ENCODE results near the gene ZDHHC14.

The ZDHHC14 gene

GRCh38 chr6:157533048-157533871 lies 152.3 kb downstream of the ZDHHC14 start:
- Histone ChIP-seq H3K23ac (ENCODE audit: low read length) (no peak overlapping the region), H4K5ac (ENCODE audit: low read length) (no peak overlapping the region), H2BK5ac (ENCODE audit: low read length) (no peak overlapping the region), H3K4me2 (ENCODE audit: low read length) (no peak overlapping the region), H3K4me1 (ENCODE audit: control insufficient read depth, low read depth, low read length) (peaks cover 12% of the 10 kb centered on the region), H3K79me2 (ENCODE audit: control insufficient read depth, insufficient read depth, low read length) (no peaks in the 10 kb centered on the region), H3K36me3 (ENCODE audit: control insufficient read depth, insufficient read depth, low read length) (no peaks in the 10 kb centered on the region), H3K4ac (ENCODE audit: low read depth, low read length) (no peak overlapping the region), H3K4me3 (ENCODE audit: low read length) (no peak overlapping the region), H3K27me3 (ENCODE audit: insufficient read depth, low read length, poor library complexity) (no peaks in the 10 kb centered on the region), H3K9ac (ENCODE audit: low read length) (no peak overlapping the region), H3K18ac (ENCODE audit: low read length) (no peak overlapping the region), H2AK5ac (ENCODE audit: low read length) (no peak overlapping the region), H3K56ac (ENCODE audit: low read length) (no peak overlapping the region), H2BK15ac (replicated peaks; ENCODE audit: low read depth) (no peak overlapping the region), H3K79me1 (ENCODE audit: low read length) (no peaks in the 10 kb centered on the region), H2BK120ac (ENCODE audit: low read depth, low read length) (no peak overlapping the region), H4K8ac (ENCODE audit: low read depth, low read length) (no peak overlapping the region), H3K27ac (ENCODE audit: low read depth, low read length) (no peak overlapping the region)
- no CpG with 5 or more reads among the region's 9 CpGs for WGBS (ENCODE audit: extremely low coverage, insufficient coverage, low lambda C conversion rate)
- peak; percentile 52 for DNase-seq

DNA sequence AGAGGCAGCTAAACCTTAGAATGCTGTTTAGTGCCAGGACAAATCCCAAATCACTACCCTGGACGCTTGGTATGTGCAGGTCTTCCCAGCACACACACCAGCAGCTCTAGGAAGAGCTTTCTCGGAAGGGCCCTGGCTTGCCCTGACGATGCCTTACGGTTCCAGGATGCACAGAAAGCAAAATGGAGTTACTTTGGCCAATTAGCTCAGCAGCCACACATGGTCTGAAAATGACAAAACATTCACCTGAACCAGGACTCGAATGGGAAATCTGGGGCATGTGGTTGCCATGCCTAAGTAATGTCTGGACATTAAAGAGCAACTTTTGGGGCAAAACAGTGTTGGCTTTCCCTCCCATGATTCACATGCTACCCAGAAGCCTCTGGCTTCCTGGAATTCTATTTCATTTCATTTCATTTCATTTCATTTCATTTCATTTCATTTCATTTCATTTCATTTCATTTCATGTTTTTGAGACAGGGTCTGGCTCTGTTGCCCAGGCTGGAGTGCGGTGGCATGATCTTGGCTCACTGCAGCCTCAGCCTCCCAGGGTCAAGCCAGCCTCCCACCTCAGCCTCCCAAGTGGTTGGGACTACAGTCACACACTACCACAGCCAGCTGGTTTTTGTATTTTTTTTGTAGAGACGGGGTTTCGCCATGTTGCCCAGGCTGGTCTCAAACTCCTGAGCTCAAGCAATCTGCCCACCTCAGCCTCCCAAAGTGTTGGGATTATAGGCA lies 153.3 kb downstream of the ZDHHC14 start:
- Histone ChIP-seq H3K9ac (ENCODE audit: low read length) (no peak overlapping the region), H3K56ac (ENCODE audit: low read length) (no peak overlapping the region), H4K8ac (ENCODE audit: low read depth, low read length) (no peak overlapping the region), H2BK120ac (ENCODE audit: low read depth, low read length) (no peak overlapping the region), H2BK15ac (replicated peaks; ENCODE audit: low read depth) (no peak overlapping the region), H4K5ac (ENCODE audit: low read length) (no peak overlapping the region), H3K4me1 (ENCODE audit: control insufficient read depth, low read depth, low read length) (peaks cover 12% of the 10 kb centered on the region), H3K18ac (ENCODE audit: low read length) (no peak overlapping the region), H3K23ac (ENCODE audit: low read length) (no peak overlapping the region), H3K36me3 (ENCODE audit: control insufficient read depth, insufficient read depth, low read length) (no peaks in the 10 kb centered on the region), H3K4me3 (ENCODE audit: low read length) (no peak overlapping the region), H3K4ac (ENCODE audit: low read depth, low read length) (no peak overlapping the region), H3K27ac (ENCODE audit: low read depth, low read length) (no peak overlapping the region), H3K79me1 (ENCODE audit: low read length) (no peaks in the 10 kb centered on the region), H3K79me2 (ENCODE audit: control insufficient read depth, insufficient read depth, low read length) (no peaks in the 10 kb centered on the region), H2BK5ac (ENCODE audit: low read length) (no peak overlapping the region), H2AK5ac (ENCODE audit: low read length) (no peak overlapping the region), H3K27me3 (ENCODE audit: insufficient read depth, low read length, poor library complexity) (no peaks in the 10 kb centered on the region), H3K4me2 (ENCODE audit: low read length) (no peak overlapping the region)
- DNase-seq, result no peak
- WGBS (ENCODE audit: extremely low coverage, insufficient coverage, low lambda C conversion rate), result no CpG with 5 or more reads among the region's 8 CpGs

DNA sequence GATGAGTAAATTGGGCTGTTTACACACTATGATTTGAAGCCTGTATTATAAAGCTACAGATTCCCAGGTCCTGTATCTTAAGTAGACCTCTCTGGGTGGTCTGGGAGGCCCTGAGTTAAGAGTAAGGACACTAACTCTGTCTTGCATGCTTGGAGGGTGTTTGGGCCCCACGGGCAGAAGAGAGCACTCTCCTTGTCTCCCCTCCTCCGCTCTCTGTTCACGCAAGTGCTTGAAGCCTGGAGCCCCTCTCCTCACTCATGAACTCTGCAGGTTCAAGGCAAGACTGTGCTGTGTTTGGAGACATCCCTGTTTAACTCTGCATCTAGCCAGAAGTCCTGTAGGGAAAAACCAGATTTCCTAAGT lies 154.0 kb downstream of the ZDHHC14 start:
- Histone ChIP-seq H3K4me3 (ENCODE audit: low read length) (no peak overlapping the region), H3K9ac (ENCODE audit: low read length) (no peak overlapping the region), H3K23ac (ENCODE audit: low read length) (no peak overlapping the region), H3K18ac (ENCODE audit: low read length) (no peak overlapping the region), H3K79me1 (ENCODE audit: low read length) (no peaks in the 10 kb centered on the region), H2BK120ac (ENCODE audit: low read depth, low read length) (no peak overlapping the region), H2AK5ac (ENCODE audit: low read length) (no peak overlapping the region), H2BK5ac (ENCODE audit: low read length) (no peak overlapping the region), H2BK15ac (replicated peaks; ENCODE audit: low read depth) (no peak overlapping the region), H3K4me2 (ENCODE audit: low read length) (no peak overlapping the region), H3K4ac (ENCODE audit: low read depth, low read length) (no peak overlapping the region), H4K5ac (ENCODE audit: low read length) (no peak overlapping the region), H3K27me3 (ENCODE audit: insufficient read depth, low read length, poor library complexity) (no peaks in the 10 kb centered on the region), H3K56ac (ENCODE audit: low read length) (no peak overlapping the region), H3K79me2 (ENCODE audit: control insufficient read depth, insufficient read depth, low read length) (no peaks in the 10 kb centered on the region), H4K8ac (ENCODE audit: low read depth, low read length) (no peak overlapping the region), H3K27ac (ENCODE audit: low read depth, low read length) (no peak overlapping the region), H3K4me1 (ENCODE audit: control insufficient read depth, low read depth, low read length) (peaks cover 12% of the 10 kb centered on the region), H3K36me3 (ENCODE audit: control insufficient read depth, insufficient read depth, low read length) (no peaks in the 10 kb centered on the region)
- WGBS (ENCODE audit: extremely low coverage, insufficient coverage, low lambda C conversion rate), result no CpG with 5 or more reads among the region's 3 CpGs
- no peak for DNase-seq

DNA sequence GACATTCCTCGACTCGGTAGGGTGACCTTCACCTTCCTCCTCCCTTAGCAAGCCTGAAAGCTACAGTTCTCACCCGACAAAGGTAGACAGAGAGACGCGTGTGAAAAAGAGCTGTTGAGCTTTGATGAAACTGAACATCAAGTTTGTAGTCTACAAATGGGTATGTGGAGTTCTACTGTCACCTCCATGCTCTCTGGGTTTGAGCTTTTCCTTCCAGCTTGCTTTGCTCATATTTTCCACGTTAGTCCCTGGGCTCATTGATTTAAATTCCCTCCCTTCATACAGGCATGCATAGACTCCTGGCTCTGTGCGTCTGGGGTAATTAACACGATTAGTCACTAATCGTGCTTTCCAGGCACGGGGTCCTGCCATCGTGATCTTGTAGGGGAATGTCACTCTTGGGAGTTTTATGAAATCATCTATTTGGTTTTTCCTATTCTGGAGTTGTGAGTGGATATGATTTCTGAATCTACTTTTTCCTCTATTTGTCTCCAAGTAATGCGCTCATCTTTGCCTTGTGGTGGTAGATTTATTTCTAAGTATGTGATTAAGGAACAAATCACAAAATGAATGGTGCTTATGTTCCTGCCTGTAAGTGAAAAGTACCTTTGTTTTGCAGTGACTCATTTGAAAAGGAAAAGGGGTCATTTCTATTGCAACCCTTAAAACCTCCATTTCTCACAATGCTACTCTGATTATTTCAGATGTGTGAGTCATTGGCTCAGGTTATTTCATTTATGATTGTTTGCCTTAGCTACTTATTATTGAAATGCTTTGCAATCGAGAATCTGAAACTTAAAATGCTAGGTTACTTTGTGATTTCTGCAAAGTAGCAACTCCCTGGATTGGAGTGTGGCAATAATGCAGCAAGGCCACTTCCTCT lies 154.6 kb downstream of the ZDHHC14 start:
- Histone ChIP-seq H3K18ac (ENCODE audit: low read length) (no peak overlapping the region), H4K8ac (ENCODE audit: low read depth, low read length) (no peak overlapping the region), H3K27ac (ENCODE audit: low read depth, low read length) (no peak overlapping the region), H3K4me2 (ENCODE audit: low read length) (no peak overlapping the region), H3K4ac (ENCODE audit: low read depth, low read length) (no peak overlapping the region), H3K23ac (ENCODE audit: low read length) (no peak overlapping the region), H3K27me3 (ENCODE audit: insufficient read depth, low read length, poor library complexity) (no peaks in the 10 kb centered on the region), H2BK5ac (ENCODE audit: low read length) (no peak overlapping the region), H3K4me3 (ENCODE audit: low read length) (no peak overlapping the region), H3K36me3 (ENCODE audit: control insufficient read depth, insufficient read depth, low read length) (no peaks in the 10 kb centered on the region), H3K56ac (ENCODE audit: low read length) (peak overlapping the region; percentile 1), H4K5ac (ENCODE audit: low read length) (no peak overlapping the region), H3K79me2 (ENCODE audit: control insufficient read depth, insufficient read depth, low read length) (no peaks in the 10 kb centered on the region), H2AK5ac (ENCODE audit: low read length) (no peak overlapping the region), H3K4me1 (ENCODE audit: control insufficient read depth, low read depth, low read length) (peaks cover 12% of the 10 kb centered on the region), H2BK120ac (ENCODE audit: low read depth, low read length) (no peak overlapping the region), H3K79me1 (ENCODE audit: low read length) (no peaks in the 10 kb centered on the region), H3K9ac (ENCODE audit: low read length) (no peak overlapping the region), H2BK15ac (replicated peaks; ENCODE audit: low read depth) (no peak overlapping the region)
- no CpG with 5 or more reads among the region's 13 CpGs for WGBS (ENCODE audit: extremely low coverage, insufficient coverage, low lambda C conversion rate)
- no peak for DNase-seq

DNA sequence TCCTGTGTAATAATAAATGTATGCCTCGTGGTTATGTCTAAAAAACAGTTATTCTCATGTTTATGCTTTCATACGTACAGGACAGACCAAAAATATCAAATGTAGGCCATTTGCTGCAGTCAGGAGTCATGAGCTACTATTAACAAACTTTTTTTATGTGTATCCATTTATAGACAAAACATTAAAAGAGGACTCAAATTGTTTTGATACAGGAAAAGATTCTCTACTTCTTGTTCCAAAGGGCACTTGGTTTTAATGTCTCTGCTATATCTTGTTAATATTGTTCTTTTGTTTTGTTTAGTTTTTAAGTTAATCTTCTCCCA lies 155.2 kb downstream of the ZDHHC14 start:
- Histone ChIP-seq H3K56ac (ENCODE audit: low read length) (no peak overlapping the region), H2BK120ac (ENCODE audit: low read depth, low read length) (no peak overlapping the region), H3K18ac (ENCODE audit: low read length) (no peak overlapping the region), H2AK5ac (ENCODE audit: low read length) (no peak overlapping the region), H3K79me1 (ENCODE audit: low read length) (no peaks in the 10 kb centered on the region), H3K4me3 (ENCODE audit: low read length) (no peak overlapping the region), H4K8ac (ENCODE audit: low read depth, low read length) (no peak overlapping the region), H3K4me2 (ENCODE audit: low read length) (no peak overlapping the region), H4K5ac (ENCODE audit: low read length) (no peak overlapping the region), H2BK5ac (ENCODE audit: low read length) (no peak overlapping the region), H3K4me1 (ENCODE audit: control insufficient read depth, low read depth, low read length) (peaks cover 11% of the 10 kb centered on the region), H3K27me3 (ENCODE audit: insufficient read depth, low read length, poor library complexity) (no peaks in the 10 kb centered on the region), H3K23ac (ENCODE audit: low read length) (no peak overlapping the region), H3K36me3 (ENCODE audit: control insufficient read depth, insufficient read depth, low read length) (no peaks in the 10 kb centered on the region), H2BK15ac (replicated peaks; ENCODE audit: low read depth) (no peak overlapping the region), H3K4ac (ENCODE audit: low read depth, low read length) (no peak overlapping the region), H3K27ac (ENCODE audit: low read depth, low read length) (no peak overlapping the region), H3K9ac (ENCODE audit: low read length) (no peak overlapping the region), H3K79me2 (ENCODE audit: control insufficient read depth, insufficient read depth, low read length) (no peaks in the 10 kb centered on the region)
- no peak for DNase-seq
- WGBS (ENCODE audit: extremely low coverage, insufficient coverage, low lambda C conversion rate), result no CpG with 5 or more reads among the region's 2 CpGs

All from mesendoderm (in vitro differentiated cells).